OCI-LY3 (cell line): ENCODE measurements around the gene PSMA2.
"Not testable (repeated sequence)": the region's sequence is repeated elsewhere in the genome, so short reads cannot be mapped to it uniquely, and the experiment has no call there.

Experiments
- EZH2phosphoT487 ChIP-seq: fragments of 200-600 bp; shearing (Covaris generic); IDR thresholded peaks from 2 replicates; pipeline ENCODE4 v1.6.1; 2018; ENCODE audit warnings: antibody characterized with exemption, mixed run types, low read depth
- TF ChIP-seq, protein P1 (sequence below): fragments of 200-600, 300-600 bp; sonication (generic); IDR thresholded peaks from 2 replicates; pipeline ENCODE4 v1.5.1; 2014; ENCODE audit warnings: antibody characterized with exemption, low read length, low read depth

GRCh38 chr7:42885183-42885582 is 46.8 kb downstream of the PSMA2 start:
- not testable (repeated sequence) for TF ChIP-seq EZH2phosphoT487
- TF ChIP-seq, protein P1, sequence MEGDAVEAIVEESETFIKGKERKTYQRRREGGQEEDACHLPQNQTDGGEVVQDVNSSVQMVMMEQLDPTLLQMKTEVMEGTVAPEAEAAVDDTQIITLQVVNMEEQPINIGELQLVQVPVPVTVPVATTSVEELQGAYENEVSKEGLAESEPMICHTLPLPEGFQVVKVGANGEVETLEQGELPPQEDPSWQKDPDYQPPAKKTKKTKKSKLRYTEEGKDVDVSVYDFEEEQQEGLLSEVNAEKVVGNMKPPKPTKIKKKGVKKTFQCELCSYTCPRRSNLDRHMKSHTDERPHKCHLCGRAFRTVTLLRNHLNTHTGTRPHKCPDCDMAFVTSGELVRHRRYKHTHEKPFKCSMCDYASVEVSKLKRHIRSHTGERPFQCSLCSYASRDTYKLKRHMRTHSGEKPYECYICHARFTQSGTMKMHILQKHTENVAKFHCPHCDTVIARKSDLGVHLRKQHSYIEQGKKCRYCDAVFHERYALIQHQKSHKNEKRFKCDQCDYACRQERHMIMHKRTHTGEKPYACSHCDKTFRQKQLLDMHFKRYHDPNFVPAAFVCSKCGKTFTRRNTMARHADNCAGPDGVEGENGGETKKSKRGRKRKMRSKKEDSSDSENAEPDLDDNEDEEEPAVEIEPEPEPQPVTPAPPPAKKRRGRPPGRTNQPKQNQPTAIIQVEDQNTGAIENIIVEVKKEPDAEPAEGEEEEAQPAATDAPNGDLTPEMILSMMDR, result not testable (repeated sequence)
